H1 (cell line): ENCODE data around the gene DBP. TPM values are rescaled to one million over a fixed set of nuclear protein-coding genes. Genes with fewer than 3 reads are reported as not detected.
A peak's percentile ranks its signal among the peaks of the same experiment; 100 is the strongest.

ENCODE experiments used
- CTCF ChIA-PET: fragments of 300-600 bp; sonication (Branson Sonifier 250); formaldehyde crosslinking; loops from one replicate; lab custom pipeline; 2021; ENCODE audit not compliant: partially characterized antibody; lab: Charles Lee
- POLR2A ChIA-PET: fragments of 300-600 bp; sonication (Branson Sonifier 250); formaldehyde crosslinking; loops from one replicate; lab custom pipeline; 2021; ENCODE audit warnings: inconsistent platforms; ENCODE audit not compliant: partially characterized antibody; lab: Charles Lee
- DNase-seq, 2 experiments: peaks; one replicate each; pipeline versions ENCODE4 v3.0.0 to v3.0.0-alpha.2; 2010 to 2022; ENCODE audit warnings: low spot score in 2 of 2, low read depth in 1 of 2, mixed read lengths in 1 of 2
- FAIRE-seq: peaks from 2 replicates; lab custom pipeline; 2011; peaks lifted over from hg19 to GRCh38; lab: Jason Lieb, UNC
- H2AFZ ChIP-seq: 2 replicates; pipeline ENCODE4 v1.8.1; 2012; ENCODE audit warnings: low read length, inconsistent platforms
- H2AK5ac ChIP-seq: 2 replicates; pipeline ENCODE4 v1.6.1; 2013; ENCODE audit warnings: low read depth, low read length
- H2BK120ac ChIP-seq: replicated peaks from 2 replicates; pipeline ENCODE3; 2013; ENCODE audit warnings: low read depth, low read length, inconsistent platforms
- H2BK12ac ChIP-seq: 2 replicates; pipeline ENCODE4 v1.6.1; 2013; ENCODE audit warnings: low read depth, low read length
- H2BK15ac ChIP-seq: 2 replicates; pipeline ENCODE4 v1.6.1; 2013; ENCODE audit warnings: low read length
- H2BK20ac ChIP-seq: 2 replicates; pipeline ENCODE4 v1.6.1; 2013; ENCODE audit warnings: low read length
- H2BK5ac ChIP-seq: 2 replicates; pipeline ENCODE4 v1.6.1; 2013; ENCODE audit warnings: low read depth, low read length
- H3K14ac ChIP-seq: 2 replicates; pipeline ENCODE4 v1.6.1; 2013; ENCODE audit warnings: inconsistent platforms; ENCODE audit not compliant: insufficient read length
- H3K18ac ChIP-seq: 2 replicates; pipeline ENCODE4 v1.6.1; 2013; ENCODE audit warnings: low read length; ENCODE audit errors: extremely low read depth
- H3K23ac ChIP-seq: 2 replicates; pipeline ENCODE4 v1.6.1; 2013; ENCODE audit warnings: inconsistent platforms; ENCODE audit not compliant: insufficient read length
- H3K23me2 ChIP-seq: 2 replicates; pipeline ENCODE4 v1.6.1; 2013; ENCODE audit warnings: low read depth, low read length
- H3K27ac ChIP-seq: 2 replicates; pipeline ENCODE4 v1.6.1; 2011; ENCODE audit warnings: low read depth, low read length, inconsistent platforms
- H3K27me3 ChIP-seq, 4 experiments: replicated peaks in 1 of 4; 1 replicate in 1 of 4; 2 replicates in 3 of 4; pipeline versions ENCODE4 v1.6.1 to v1.8.1; 2011 to 2013; ENCODE audit warnings: low read length in 3 of 4, mild to moderate bottlenecking in 3 of 4, inconsistent platforms in 2 of 4, mixed read lengths in 2 of 4, moderate library complexity in 1 of 4; ENCODE audit not compliant: control insufficient read depth in 3 of 4, insufficient read depth in 3 of 4; ENCODE audit errors: extremely low read depth in 1 of 4
- H3K36me3 ChIP-seq, 4 experiments: 2 replicates each; pipeline versions ENCODE4 v1.6.1 to v1.8.1; 2011 to 2013; ENCODE audit warnings: mild to moderate bottlenecking in 4 of 4, low read length in 3 of 4, moderate library complexity in 2 of 4, control low read depth in 1 of 4, inconsistent platforms in 1 of 4; ENCODE audit not compliant: insufficient read depth in 4 of 4, control insufficient read depth in 2 of 4
- H3K4ac ChIP-seq: replicated peaks from 2 replicates; pipeline ENCODE3; 2013; ENCODE audit warnings: low read length, low read depth, mixed read lengths, inconsistent platforms; ENCODE audit not compliant: insufficient read length
- H3K4me1 ChIP-seq, 4 experiments: replicated peaks in 1 of 4; 1 replicate in 1 of 4; 2 replicates in 3 of 4; pipeline versions ENCODE4 v1.6.1 to v1.8.1; 2011 to 2013; ENCODE audit warnings: low read length in 3 of 4, inconsistent platforms in 2 of 4, mixed read lengths in 1 of 4; ENCODE audit not compliant: insufficient read depth in 4 of 4, control insufficient read depth in 3 of 4
- H3K4me2 ChIP-seq, 2 experiments: 2 replicates each; pipeline versions ENCODE4 v1.6.1 to v1.8.1; 2011 to 2013; ENCODE audit warnings: low read depth in 2 of 2, low read length in 2 of 2, control low read depth in 1 of 2, inconsistent platforms in 1 of 2, mild to moderate bottlenecking in 1 of 2; ENCODE audit not compliant: insufficient read depth in 1 of 2
- H3K4me3 ChIP-seq, 4 experiments: fragments of 200-600, 300-600 bp in 1 of 4; sonication (generic), shearing (Covaris generic), sonication (Bioruptor Twin) in 1 of 4; 2 replicates each; pipeline versions ENCODE4 v1.5.1 to v1.8.1; 2011 to 2016; ENCODE audit warnings: low read length in 4 of 4, low read depth in 3 of 4, control low read depth in 2 of 4, inconsistent platforms in 2 of 4, mild to moderate bottlenecking in 2 of 4, mixed read lengths in 1 of 4, moderate library complexity in 1 of 4; ENCODE audit not compliant: insufficient read depth in 2 of 4; ENCODE audit errors: extremely low read depth in 1 of 4
- H3K56ac ChIP-seq: replicated peaks from 2 replicates; pipeline ENCODE3; 2013; ENCODE audit warnings: low read depth, mild to moderate bottlenecking, mixed read lengths, low read length, inconsistent platforms; ENCODE audit not compliant: insufficient read length
- H3K79me1 ChIP-seq: 2 replicates; pipeline ENCODE4 v1.6.1; 2013; ENCODE audit warnings: low read depth, low read length, control low read depth
- H3K79me2 ChIP-seq, 2 experiments: 2 replicates each; pipeline versions ENCODE4 v1.6.1 to v1.8.1; 2012 to 2013; ENCODE audit warnings: low read length in 2 of 2, mild to moderate bottlenecking in 2 of 2, inconsistent platforms in 1 of 2; ENCODE audit not compliant: insufficient read depth in 2 of 2, control insufficient read depth in 1 of 2
- H3K9ac ChIP-seq, 4 experiments: replicated peaks in 1 of 4; 1 replicate in 1 of 4; 2 replicates in 3 of 4; pipeline versions ENCODE4 v1.6.1 to v1.8.1; 2011 to 2013; ENCODE audit warnings: low read depth in 3 of 4, low read length in 3 of 4, control low read depth in 2 of 4, mild to moderate bottlenecking in 2 of 4, moderate library complexity in 2 of 4, inconsistent platforms in 1 of 4; ENCODE audit errors: extremely low read depth in 1 of 4
- H3K9me3 ChIP-seq, 2 experiments: 2 replicates each; pipeline versions ENCODE4 v1.6.1 to v1.8.1; 2012 to 2013; ENCODE audit warnings: mild to moderate bottlenecking in 2 of 2, moderate library complexity in 2 of 2, control low read depth in 1 of 2, inconsistent platforms in 1 of 2, low read depth in 1 of 2, low read length in 1 of 2, mixed read lengths in 1 of 2; ENCODE audit not compliant: insufficient read depth in 2 of 2
- H4K20me1 ChIP-seq, 2 experiments: replicated peaks in 1 of 2; 2 replicates each; pipeline versions ENCODE3 to v1.8.1; 2011 to 2013; ENCODE audit warnings: inconsistent platforms in 2 of 2, low read length in 2 of 2, mild to moderate bottlenecking in 1 of 2; ENCODE audit not compliant: insufficient read depth in 2 of 2, control insufficient read depth in 1 of 2
- H4K5ac ChIP-seq: 2 replicates; pipeline ENCODE4 v1.6.1; 2013; ENCODE audit warnings: low read length, low read depth, mixed read lengths, inconsistent platforms; ENCODE audit not compliant: insufficient read length
- H4K8ac ChIP-seq: 2 replicates; pipeline ENCODE4 v1.8.0; 2013; ENCODE audit warnings: mild to moderate bottlenecking, moderate library complexity, low read length, inconsistent platforms; ENCODE audit not compliant: insufficient read depth; ENCODE audit errors: extremely low read depth
- H4K91ac ChIP-seq: replicated peaks from 2 replicates; pipeline ENCODE3; 2013; ENCODE audit warnings: low read length, mixed read lengths, inconsistent platforms; ENCODE audit not compliant: insufficient read length
- ASH2L ChIP-seq: fragments of 200-600, 300-600 bp; sonication (generic); IDR thresholded peaks from one replicate; pipeline ENCODE4 v1.7.1; 2017; ENCODE audit warnings: low read length
- CHD2 ChIP-seq: IDR thresholded peaks from 2 replicates; pipeline ENCODE4 v1.6.1; 2012; ENCODE audit warnings: low read length, improper control_type of control experiment
- POLR2AphosphoS5 ChIP-seq: IDR thresholded peaks from 2 replicates; pipeline ENCODE4 v1.6.1; 2011; ENCODE audit warnings: low read depth, low read length
- SP1 ChIP-seq: IDR thresholded peaks from 2 replicates; pipeline ENCODE4 v1.6.1; 2011; ENCODE audit warnings: low read depth, low read length
- WGBS, 2 experiments: shearing (Covaris generic) in 1 of 2; methylation state at CpG; one replicate each; pipeline versions ENCODE4 v1.1.6 to v1.1.7; 2013 to 2015; ENCODE audit warnings: low lambda C conversion rate in 2 of 2, mixed read lengths in 2 of 2, inconsistent platforms in 1 of 2, low coverage in 1 of 2, missing lambda C conversion rate in 1 of 2; ENCODE audit not compliant: insufficient replicate concordance in 2 of 2, insufficient coverage in 1 of 2, insufficient read length in 1 of 2; ENCODE audit errors: extremely low coverage in 1 of 2, missing lambda C conversion rate in 1 of 2; 5-methylcytosine and 5-hydroxymethylcytosine counted together
- polyA plus RNA-seq, 7 experiments: library from polyadenylated mRNA; depleted of rRNA in 3 of 7; stranded (reverse) in 5 of 7; unstranded in 2 of 7; fragments of >200 nt in 5 of 7; fragments of 200-250 nt in 2 of 7; gene quantifications; 1 replicate in 5 of 7; 2 replicates in 1 of 7; 4 replicates in 1 of 7; pipeline versions ENCODE4 v1.2.1 to v1.2.3, GENCODE V29; 2011 to 2013; ENCODE audit warnings: missing spikeins in 2 of 7, mixed read lengths in 2 of 7
- total RNA-seq: library from RNA; stranded (reverse); fragmentation: NEBNext Ultra II Directional; extraction: Animal tissue kit (Norgen Biotek cat#: 25700); gene quantifications from 2 replicates; pipeline ENCODE4 v1.2.1, GENCODE V29; 2021
- TF ChIP-seq, protein P1 (sequence below), 3 experiments: IDR thresholded peaks; 1 replicate in 2 of 3; 2 replicates in 1 of 3; pipeline versions ENCODE4 v1.5.1 to v1.6.1; 2011; ENCODE audit warnings: low read length in 3 of 3, mild to moderate bottlenecking in 3 of 3, inconsistent platforms in 2 of 3, low read depth in 1 of 3, moderate library complexity in 1 of 3; ENCODE audit not compliant: insufficient read depth in 1 of 3; ENCODE audit errors: control extremely low read depth in 1 of 3

DBP gene
- total and polyA plus RNA-seq, 2 of the 8 experiments (the other 6 are each of a cell fraction or from before 2014, with no cell fraction given), result 7.5 to 8.3 TPM

DNA sequence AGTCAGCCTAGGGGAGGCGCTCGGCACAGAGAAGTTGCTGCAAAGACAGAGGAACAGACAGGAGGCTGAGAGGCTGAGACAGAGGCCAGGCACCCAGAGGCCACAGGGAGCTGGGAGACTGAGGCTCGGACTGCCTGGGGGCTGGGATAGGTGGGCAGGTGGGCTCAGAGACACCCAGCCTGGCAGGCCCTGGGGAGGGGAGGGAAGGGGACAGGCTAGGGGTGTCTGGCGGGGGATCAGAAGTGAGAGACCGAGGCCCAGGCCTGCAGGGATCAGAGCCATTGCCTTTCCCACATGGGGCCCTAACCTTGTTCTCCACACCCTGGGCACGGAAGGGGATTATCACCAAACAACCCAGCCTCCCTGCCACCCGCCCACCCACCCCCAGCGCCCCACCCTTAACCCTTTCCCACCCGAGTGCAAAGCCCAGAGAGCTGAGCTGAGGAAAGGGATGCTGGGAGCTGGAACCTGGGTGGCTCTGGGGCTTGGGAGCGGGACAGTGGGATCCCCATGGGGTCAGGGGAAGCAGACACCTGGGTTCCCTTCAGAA is 34.3 kb upstream of the DBP start:
- Histone ChIP-seq H3K14ac (no peak overlapping the region), H3K18ac (no peak overlapping the region), H3K4ac (no peak overlapping the region), H3K23me2 (peaks cover 24% of the 10 kb centered on the region; the same call in 1 of the 2 replicates), H4K91ac (no peak overlapping the region), H3K56ac (no peak overlapping the region), H3K4me2 (no peak overlapping the region), H3K4me1 (peaks cover 2 to 23% (median 19%) of the 10 kb centered on the region in 4 experiments), H3K79me1 (no peaks in the 10 kb centered on the region), H2BK120ac (no peak overlapping the region), H2BK15ac (0 out of 2 replicates have a peak overlapping the region, but pooled peaks have one; percentile 46), H3K4me3 (no peak overlapping the region), H4K5ac (no peak overlapping the region), H3K9ac (no peak overlapping the region), H4K8ac (no peak overlapping the region), H2AK5ac (no peak overlapping the region), H2AFZ (no peak overlapping the region), H2BK5ac (no peak overlapping the region), H3K79me2 (no peaks in the 10 kb centered on the region; a peak in 1 of 4 replicates), H2BK12ac (no peak overlapping the region), H4K20me1 (peaks cover 0 to 4% of the 10 kb centered on the region in 2 experiments), H3K23ac (no peak overlapping the region), H3K27me3 (peaks cover 0 to 5% (median 3%) of the 10 kb centered on the region in 4 experiments; a peak in 2 of 7 replicates), H2BK20ac (no peak overlapping the region), H3K27ac (no peak overlapping the region), H3K36me3 (no peaks in the 10 kb centered on the region), H3K9me3 (peaks cover 0 to 3% of the 10 kb centered on the region in 2 experiments; a peak in 1 of 4 replicates)
- no peak for FAIRE-seq
- WGBS, 2 experiments, result 93% methylated on average over 4 of the region's 10 CpGs; no CpG with 5 or more reads in 1 of the 2 experiments
- TF ChIP-seq ASH2L, result no peak
- no peak for TF ChIP-seq POLR2AphosphoS5
- no peak for TF ChIP-seq SP1
- TF ChIP-seq CHD2, result no peak
- TF ChIP-seq, protein P1, sequence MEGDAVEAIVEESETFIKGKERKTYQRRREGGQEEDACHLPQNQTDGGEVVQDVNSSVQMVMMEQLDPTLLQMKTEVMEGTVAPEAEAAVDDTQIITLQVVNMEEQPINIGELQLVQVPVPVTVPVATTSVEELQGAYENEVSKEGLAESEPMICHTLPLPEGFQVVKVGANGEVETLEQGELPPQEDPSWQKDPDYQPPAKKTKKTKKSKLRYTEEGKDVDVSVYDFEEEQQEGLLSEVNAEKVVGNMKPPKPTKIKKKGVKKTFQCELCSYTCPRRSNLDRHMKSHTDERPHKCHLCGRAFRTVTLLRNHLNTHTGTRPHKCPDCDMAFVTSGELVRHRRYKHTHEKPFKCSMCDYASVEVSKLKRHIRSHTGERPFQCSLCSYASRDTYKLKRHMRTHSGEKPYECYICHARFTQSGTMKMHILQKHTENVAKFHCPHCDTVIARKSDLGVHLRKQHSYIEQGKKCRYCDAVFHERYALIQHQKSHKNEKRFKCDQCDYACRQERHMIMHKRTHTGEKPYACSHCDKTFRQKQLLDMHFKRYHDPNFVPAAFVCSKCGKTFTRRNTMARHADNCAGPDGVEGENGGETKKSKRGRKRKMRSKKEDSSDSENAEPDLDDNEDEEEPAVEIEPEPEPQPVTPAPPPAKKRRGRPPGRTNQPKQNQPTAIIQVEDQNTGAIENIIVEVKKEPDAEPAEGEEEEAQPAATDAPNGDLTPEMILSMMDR (IDR thresholded peaks at IDR 0.05; ENCODE audit: control extremely low read depth in 1 of 3, insufficient read depth in 1 of 3, low read depth in 1 of 3, low read length in 3 of 3), result no peak
- POLR2A ChIA-PET, result interaction anchor here (1.4 kb wide), 1 partner anchor 26 kb away, joined by 5 read pairs; the partner anchor contains the start of gene CA11
- CTCF ChIA-PET, result interaction anchor here (0.9 to 1.5 kb wide), 5 partner anchors 9 to 124 kb away, joined by 3 to 4 read pairs (median 3); no protein-coding TSS in a partner anchor
- DNase-seq, result no peak
